Urothelium cell line (cell line): ENCODE results near the gene ELMO3.

Experiments used
- DNase-seq: peaks from one replicate; pipeline ENCODE4 v3.0.0; 2011; ENCODE audit warnings: low spot score, mixed read lengths
- FAIRE-seq: peaks from 2 replicates; lab custom pipeline; 2011; peaks lifted over from hg19 to GRCh38; lab: Jason Lieb, UNC

The ELMO3 gene

DNA sequence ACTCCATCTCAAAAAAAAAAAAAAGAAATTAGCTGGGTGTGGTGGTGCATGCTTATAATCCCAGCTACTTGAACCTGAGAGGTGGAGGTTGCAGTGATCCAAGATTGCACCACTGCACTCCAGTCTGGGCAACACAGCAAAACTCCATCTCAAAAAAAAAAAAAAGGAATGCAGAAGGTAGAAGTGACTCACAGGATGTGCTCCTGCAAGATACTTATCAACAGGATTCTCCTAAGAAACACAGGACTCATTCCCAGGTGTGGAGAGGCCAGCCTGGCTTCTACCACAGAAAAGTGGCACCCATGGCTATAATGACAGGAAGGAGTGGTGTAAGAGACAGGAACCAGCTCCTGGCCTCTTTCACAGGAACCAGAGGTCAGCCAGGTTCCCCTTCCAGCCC lies 13.8 kb downstream of the ELMO3 start:
- DNase-seq (peak; percentile 55), FAIRE-seq (no peak)

DNA sequence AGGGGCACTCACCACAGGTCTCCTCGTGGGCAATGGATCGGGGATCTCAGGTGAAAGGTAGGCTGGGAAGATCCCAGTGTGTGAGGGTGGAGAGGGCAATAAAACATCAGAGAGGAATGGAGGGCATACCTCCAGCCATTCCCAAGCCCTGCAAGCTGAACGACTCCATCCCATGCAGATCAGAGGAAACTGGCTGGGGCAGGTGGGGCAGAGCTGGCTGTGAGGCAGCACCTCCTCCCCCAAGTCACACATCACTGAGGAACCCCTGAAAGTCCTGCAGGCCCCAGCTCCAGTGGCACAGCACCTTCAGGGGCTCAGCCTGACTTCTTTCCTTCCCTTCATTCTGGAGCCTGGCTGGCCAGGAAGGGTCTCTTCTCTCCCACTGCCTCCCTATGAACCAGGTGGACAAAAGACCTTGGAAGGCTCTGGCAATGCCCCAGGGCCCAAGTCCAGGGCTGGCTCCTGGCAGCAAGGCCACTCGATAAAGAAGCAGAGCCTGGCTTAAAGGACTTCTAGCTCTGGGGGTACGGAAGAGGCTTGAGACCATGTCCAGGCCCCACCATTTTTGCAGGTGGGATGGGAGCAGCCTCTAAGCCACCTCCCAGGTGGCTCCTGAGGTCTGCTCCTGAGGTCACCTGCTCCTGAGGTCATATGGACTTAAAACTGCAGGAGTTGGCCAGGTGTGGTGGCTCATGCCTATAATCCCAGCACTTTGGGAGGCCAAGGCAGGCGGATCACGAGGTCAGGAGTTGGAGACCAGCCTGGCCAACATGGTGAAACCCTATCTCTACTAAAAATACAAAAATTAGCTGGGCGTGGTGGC lies 14.5 kb downstream of the ELMO3 start:
- FAIRE-seq = no peak

DNA sequence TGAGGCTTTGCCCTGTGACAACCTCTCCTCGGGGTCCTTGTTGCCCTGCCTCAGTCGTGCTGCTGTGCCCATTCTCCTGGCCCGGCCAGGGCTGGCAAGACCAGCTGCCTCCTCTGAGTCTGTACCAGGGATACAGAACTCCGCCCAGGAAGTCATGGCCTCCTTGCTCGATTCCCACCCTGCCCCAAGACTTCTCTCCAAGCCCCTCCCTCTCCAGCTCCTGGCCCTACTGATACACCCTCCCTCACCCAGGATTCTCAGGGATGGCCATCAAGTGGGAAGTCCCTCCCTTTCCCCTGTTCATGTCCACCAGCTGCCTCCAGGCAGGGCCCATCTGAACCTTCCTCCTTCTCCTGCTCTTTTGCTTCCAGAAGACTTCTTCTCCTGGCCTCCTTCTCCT lies 16.8 kb downstream of the ELMO3 start:
- no peak for FAIRE-seq
- DNase-seq = no peak

More for the DNA sequence above, 14.5 kb downstream of the ELMO3 start:
- no peak for DNase-seq

DNA sequence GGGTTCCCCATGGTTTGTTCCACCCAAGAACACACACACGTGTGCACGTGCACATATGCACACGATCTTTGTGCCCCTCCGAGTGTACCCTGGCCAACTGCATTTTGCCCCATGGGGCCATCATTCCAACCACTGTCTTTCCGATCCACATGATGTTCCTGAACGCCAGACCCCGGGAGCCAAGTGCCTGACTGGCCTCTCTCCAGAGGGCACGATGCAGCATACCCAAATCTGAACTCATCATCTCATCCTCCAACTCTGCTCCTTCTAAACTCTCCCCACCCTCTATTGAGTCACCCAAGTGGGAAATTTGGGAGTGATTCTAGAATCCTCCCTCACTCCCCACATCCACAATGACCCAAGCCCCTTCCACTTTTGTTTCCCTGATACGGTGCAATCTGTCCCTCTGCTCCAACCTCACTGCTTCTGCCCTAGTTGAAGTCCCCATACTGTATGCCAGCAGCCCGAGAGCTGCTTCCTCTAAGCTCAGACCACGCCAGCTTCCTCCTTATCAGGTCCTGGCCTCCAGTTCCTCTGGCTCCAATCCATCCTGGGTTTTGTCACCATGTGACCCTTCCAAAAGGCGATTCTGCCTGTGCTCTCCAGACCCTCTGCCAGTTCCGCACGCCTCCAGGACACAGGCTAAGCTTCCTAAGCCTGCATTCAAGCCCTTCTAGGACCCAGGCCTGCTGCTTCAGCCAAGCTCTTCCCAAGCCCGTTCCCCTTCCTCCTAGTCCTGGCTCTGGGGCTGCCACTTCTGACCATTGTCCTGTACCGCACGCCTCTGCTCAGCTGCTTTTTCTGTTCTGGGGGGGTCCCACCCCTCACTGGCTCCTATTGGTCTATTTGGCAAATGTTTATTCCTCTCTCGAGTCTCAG lies 17.9 kb downstream of the ELMO3 start:
- no peak for FAIRE-seq

DNA sequence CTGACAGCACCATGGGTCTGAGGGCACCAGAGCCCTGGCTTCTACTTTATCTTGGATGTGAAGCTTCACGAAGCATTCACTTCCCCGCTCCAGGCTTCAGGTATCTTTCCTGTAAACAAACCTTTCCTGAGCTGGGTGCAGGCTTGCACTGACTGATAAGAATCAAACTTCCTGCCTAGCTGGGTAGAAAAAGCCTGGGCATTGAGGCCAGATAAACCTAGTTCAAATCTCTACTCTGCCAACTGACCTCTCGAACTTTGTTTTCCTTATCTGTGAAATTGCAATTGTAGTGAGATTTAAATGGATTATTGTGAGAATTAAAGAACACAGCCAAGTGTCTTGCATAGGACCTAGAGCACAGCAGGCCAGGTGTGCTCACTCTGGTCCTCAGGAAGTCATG lies 25.1 kb downstream of the ELMO3 start:
- no peak for FAIRE-seq
- no peak for DNase-seq

More for the DNA sequence above, 17.9 kb downstream of the ELMO3 start:
- no peak for DNase-seq

DNA sequence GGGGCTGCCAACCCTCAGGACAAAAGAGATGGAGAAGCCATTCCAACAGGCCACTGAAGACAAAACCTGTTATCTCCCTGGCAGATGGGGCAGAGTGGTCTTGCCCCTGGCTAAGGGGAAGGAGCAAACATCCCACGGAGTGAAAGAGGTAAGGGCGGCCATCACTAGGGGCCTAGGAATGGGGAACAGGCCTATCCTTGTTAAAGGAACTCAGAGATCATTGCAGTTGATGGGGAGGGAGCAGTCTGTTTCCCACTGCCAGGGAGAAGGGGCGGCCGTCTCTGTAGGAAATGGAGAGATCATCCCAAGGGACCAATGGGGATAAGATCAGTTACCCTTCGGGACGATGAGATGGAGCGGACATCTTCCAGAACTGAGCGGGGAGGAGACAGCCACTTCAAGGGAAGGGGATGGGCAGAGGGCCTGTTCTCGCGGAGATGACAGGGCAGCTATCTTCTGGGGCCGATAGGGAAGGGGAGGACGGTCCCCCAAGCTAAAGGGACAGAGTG lies 27.4 kb downstream of the ELMO3 start:
- DNase-seq = no peak
- no peak for FAIRE-seq

DNA sequence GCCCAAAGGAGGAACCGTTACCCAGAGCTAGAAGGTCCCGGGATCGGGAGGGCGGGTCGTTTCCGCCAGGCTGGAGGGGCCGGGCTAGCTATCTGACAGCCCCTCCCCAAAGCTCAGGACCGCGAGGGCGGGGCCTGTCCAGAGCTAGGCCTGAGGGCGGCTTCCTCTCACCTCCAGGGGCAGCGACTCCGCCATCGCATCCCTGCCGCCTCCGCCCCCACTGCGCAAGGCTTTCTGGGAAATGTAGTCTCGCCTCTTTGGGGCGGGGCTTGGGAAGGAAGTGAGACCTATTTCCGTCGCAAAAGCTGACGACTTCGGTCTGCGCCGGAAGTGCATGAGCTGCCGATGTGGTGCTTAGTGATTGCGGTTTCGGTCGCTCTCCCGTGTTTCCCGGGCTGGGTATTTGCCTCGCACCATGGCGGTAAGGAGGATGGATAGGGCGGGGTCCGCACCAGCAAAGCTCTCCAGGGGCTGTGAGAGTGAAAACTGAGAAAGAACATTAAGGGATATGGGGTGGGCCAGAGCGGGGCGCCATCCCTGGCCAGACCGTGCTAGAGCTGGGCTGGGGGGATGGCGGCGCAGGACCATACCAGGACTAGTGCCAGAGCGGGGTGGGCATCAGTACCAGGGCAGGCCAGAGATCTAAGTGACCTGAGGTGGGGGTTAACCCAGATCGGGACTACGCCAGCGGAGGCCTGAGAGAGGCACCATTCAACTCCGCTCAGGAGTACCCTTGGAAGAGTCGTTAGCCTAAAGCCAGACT lies 28.1 kb downstream of the ELMO3 start, which contains the start of gene TMEM208:
TSS of gene TMEM208 (plus strand) at position 327 of the 763 bp plus-strand sequence. CDS start at position 416, 89 bp downstream.
- DNase-seq (peak; percentile 99), FAIRE-seq (peak; percentile 77)

DNA sequence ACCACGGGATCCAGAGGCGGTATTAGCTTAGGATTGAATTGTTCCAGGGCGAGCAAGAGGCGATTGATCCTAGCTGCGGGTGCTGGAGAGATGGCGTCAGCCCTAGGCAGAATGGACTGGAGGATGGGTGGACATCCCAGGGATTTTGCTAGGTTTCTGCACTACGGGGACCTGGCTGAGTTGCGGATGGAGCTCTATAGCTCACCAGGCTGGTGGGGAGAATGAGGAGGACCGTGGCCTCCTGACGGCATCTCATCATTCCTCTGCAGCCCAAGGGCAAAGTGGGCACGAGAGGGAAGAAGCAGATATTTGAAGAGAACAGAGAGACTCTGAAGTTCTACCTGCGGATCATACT lies 28.6 kb downstream of the ELMO3 start:
- FAIRE-seq (no peak), DNase-seq (no peak)

- FAIRE-seq = no peak
These were observed 29.3 kb downstream of the ELMO3 start for GRCh38 chr16:67228034-67228785.

GRCh38 chr16:67228905-67229304 lies 30.0 kb downstream of the ELMO3 start:
- DNase-seq (no peak), FAIRE-seq (no peak)

More at GRCh38 chr16:67228034-67228785, 29.3 kb downstream of the ELMO3 start:
- DNase-seq = no peak

GRCh38 chr16:67229906-67230808 lies 31.2 kb downstream of the ELMO3 start:
- DNase-seq = no peak
- no peak for FAIRE-seq

DNA sequence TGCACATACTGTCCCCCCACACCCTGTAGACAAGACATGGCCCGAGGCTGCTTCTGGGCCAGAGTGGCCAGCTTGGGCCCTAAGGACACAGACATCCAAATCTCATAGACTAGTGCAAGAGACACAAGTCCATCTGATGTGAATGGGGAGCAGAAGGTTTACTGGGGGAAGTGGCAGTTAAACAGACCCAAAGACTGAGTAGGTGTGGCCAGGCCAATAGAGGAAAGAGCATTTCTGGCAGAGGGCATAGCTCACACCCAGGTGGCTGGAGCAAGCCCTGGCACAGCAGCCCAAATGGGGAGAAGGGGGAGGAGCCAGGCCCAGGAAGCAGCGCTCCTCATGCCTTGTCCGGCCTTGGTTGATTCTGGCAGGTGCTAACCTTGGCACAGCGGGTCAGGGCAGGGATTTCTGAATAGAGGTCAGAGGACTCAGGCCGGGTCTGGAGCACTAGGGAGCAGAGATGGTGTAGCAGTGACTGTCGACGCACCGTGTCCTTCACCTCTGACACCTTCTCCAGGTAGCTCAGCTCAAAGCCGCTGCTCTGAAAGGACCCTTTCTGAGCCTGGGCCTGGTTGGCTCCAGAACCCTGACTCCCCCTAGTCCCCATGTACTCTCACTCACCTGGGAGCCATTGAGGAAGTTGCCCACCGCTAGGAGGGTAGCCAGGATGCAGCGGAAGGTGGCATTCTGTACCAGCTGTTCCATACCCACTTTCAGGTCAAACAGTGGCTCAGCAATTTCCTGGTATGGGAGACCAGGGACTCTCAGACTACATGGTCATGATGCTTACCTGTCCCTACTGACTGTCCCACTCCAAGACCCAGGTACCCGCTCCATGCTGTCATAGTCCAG lies 32.1 kb downstream of the ELMO3 start:
- no peak for DNase-seq
- FAIRE-seq = no peak

- FAIRE-seq (no peak), DNase-seq (no peak)
These were observed 34.7 kb downstream of the ELMO3 start for GRCh38 chr16:67233596-67233995.

- DNase-seq = no peak
These were observed 35.3 kb downstream of the ELMO3 start for GRCh38 chr16:67234180-67234597.

GRCh38 chr16:67235816-67236562 lies 37.1 kb downstream of the ELMO3 start:
- FAIRE-seq = no peak
- DNase-seq = no peak

More at GRCh38 chr16:67234180-67234597, 35.3 kb downstream of the ELMO3 start:
- no peak for FAIRE-seq

- FAIRE-seq (no peak), DNase-seq (peak; percentile 79)
These were observed 37.8 kb downstream of the ELMO3 start for GRCh38 chr16:67236563-67237395.
